Fibroblast of pulmonary artery (primary cell): ENCODE data around the gene RNF112.

Experiments used
- DNase-seq: peaks from one replicate; pipeline ENCODE4 v3.0.0-alpha.2; 2010; ENCODE audit warnings: low read depth
- H3K4me3 ChIP-seq: replicated peaks from 2 replicates; pipeline ENCODE4 v1.5.1; 2011; ENCODE audit warnings: low read depth, mild to moderate bottlenecking, control low read depth, low read length, moderate library complexity
- TF ChIP-seq, protein P1 (sequence below): IDR thresholded peaks from 2 replicates; pipeline ENCODE4 v1.5.1; 2011; ENCODE audit warnings: mild to moderate bottlenecking, control low read depth, low read length, inconsistent platforms; ENCODE audit errors: missing control alignments

Gene RNF112

DNA sequence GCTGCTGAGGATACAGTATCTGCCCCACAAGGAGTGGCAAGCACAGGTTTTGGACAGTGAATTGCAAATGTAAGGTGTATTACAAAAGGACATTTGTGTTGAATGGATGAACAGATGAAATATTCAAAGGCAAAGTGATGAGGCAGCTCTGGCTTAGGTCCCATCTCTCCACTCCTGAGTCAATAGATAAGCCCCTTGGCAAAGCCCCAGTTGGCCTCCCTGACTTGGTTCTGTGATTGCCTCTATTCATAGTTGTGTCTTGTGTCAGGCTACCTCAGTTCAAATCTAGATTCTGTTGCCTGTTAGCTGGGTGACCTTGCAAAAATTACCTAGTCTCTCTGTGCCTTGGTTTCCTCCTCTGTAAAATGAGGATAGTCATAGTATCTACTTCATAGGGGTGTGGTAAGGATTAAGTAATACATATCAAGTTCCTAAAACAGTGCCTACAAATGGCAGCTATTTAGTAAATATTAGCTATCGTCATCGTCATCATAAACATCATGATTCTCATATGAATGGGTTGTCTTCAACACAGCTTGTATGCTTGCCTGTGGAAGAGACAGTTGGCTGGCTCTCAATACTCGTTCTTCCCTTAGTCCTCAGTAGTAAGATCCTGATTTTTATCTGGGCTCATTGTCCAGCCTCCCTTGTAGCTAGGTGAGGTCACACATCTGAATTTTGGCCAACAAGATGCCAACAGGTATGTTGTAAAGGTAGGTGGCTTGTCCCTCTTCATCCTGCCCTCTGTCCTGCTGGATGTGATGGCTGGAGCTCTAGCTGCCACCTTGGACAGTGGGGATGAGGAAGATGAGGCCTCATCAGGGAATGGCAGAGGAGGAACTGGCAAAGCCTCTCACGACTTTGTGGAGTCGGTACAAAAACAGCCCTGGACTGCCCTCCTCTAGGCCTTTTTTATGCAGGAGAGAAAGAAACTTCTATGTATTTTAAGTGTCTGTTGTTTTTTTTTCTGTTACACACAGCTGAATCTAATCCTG, 21.9 kb upstream of the RNF112 start:
- TF ChIP-seq, protein P1, sequence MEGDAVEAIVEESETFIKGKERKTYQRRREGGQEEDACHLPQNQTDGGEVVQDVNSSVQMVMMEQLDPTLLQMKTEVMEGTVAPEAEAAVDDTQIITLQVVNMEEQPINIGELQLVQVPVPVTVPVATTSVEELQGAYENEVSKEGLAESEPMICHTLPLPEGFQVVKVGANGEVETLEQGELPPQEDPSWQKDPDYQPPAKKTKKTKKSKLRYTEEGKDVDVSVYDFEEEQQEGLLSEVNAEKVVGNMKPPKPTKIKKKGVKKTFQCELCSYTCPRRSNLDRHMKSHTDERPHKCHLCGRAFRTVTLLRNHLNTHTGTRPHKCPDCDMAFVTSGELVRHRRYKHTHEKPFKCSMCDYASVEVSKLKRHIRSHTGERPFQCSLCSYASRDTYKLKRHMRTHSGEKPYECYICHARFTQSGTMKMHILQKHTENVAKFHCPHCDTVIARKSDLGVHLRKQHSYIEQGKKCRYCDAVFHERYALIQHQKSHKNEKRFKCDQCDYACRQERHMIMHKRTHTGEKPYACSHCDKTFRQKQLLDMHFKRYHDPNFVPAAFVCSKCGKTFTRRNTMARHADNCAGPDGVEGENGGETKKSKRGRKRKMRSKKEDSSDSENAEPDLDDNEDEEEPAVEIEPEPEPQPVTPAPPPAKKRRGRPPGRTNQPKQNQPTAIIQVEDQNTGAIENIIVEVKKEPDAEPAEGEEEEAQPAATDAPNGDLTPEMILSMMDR = no peak
- no peak for DNase-seq
- no peak overlapping the region for H3K4me3 ChIP-seq

DNA sequence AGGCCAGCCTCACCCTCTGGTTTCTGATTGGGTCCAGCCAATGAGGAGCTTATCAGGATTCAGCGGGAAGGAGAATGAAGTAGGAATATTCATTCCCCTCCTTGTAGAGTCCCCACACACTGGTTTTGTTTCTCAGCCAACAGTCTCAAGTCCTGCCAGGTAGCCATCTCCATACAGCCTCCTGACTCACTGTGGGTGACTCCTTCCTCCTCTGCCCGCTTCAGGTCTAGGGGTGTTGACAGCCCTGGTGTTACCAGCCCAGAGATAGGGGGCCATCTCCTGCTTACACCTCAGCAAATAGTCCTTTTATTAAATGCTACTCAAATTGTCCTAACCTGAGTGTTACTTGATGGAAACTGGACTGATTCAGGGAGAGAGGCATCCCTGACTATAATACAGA, 20.1 kb upstream of the RNF112 start:
- H3K4me3 ChIP-seq = no peak overlapping the region
- TF ChIP-seq, protein P1 = no peak
- DNase-seq = no peak

DNA sequence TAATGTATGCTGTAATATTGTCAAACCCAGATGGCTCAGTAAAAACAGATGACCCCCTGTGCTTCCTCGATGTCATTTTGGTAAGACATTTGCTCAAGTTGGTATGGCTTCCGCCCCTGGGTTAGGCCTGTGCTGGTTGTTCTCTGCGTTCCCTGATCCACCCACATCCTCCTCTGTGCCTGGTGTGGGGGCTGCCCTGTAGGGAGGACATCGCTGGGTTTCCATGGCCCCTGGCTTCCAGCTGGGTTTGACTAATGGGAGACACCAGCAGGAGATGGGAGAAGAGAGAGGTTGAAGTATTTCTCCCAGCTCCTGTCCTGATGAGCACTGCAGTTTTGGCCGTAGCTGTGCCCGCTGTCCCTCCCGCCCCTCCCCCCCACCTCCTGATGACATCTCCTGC, 19.6 kb upstream of the RNF112 start:
- no peak overlapping the region for H3K4me3 ChIP-seq
- DNase-seq = no peak
- TF ChIP-seq, protein P1 = no peak

DNA sequence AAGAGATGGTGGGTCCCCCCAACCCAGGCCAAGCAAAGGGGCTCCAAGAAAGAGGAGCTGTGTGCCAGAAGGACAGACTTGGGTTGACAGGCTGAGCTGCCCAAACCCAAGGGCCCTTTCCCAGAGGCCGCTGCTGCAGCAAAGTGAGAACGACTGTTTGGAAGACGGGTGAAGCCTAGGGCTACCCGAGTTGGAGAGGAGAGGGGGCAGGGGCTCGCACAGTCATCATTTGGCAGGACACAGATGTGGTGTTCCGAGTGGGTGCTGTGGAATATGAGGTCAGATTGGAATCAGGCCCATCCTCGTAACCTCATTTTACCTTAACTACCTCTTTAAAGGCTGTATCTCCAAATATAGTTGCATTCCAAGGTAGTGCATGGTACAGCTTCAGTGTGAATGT, 18.7 kb upstream of the RNF112 start:
- no peak for DNase-seq
- TF ChIP-seq, protein P1 = no peak
- H3K4me3 ChIP-seq = no peak overlapping the region

DNA sequence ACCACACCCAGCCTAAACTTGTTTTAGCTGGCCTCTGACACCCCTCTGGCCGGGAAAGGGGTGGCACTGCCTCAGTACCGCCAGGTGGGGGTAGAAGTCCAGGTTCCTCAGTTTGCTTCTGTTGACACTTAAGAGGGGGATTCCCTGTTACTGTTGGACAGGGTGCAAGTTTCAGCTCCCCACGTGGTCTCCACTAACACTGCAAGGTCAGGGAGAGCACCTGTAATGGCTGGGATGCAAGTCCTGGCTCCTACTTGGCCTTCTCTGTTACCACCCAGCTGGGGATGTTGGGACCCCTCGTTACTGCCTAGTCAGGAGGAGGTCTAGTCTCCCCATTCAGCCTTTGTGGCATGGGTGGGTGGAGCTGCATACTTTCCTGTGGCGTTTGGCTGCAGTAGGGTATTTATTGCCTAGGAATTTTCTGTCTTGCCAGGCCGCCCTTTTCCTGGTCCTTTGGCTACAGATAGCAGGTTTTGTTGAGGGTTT, 13.4 kb upstream of the RNF112 start:
- TF ChIP-seq, protein P1 = no peak
- DNase-seq = no peak
- H3K4me3 ChIP-seq = no peak overlapping the region

DNA sequence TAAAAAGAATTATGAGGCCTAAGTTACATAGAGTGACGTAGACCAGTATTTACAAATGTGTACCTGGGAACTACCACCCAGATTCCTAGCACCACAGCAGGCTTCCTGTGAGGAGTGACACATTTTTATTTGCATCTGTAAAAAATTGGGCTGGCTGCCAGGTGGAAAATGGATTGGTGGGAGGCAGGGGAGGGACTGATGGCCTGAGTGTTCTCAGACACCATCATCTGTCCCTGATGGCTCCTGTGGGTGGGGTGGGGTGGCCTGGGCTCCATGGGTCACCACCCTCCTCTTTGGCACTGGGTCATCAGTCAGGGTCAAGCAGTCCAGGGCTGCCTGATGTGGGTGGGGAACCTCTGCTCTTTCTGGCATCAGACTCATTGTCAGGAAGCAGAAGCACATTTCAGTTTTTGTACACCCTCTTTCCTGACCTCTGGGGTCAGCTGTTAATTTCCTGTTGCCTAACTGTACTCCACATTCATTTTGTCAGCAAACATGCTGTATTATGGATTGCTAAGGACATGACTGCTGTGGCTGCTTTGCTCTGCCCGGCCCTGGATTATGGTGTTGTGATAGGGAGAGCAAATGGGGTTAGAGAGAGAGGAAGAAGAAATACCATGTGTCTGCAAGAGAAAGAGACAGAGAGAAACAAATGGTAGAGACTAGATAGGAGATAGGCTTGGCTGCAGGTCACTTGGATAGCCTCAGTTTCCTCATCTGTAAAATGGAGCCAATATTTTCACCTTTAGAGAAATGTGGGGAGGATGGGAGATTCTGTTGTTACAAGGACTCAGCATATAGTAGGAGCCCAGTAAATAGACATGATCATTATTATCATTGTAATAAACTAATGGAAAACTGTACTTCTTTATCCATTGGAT, 12.5 kb upstream of the RNF112 start:
- TF ChIP-seq, protein P1 = no peak
- DNase-seq = peak; percentile 86
- no peak overlapping the region for H3K4me3 ChIP-seq
